GM23338 (cell line): ENCODE results near the gene FBXL20. TPM values are rescaled to one million over a fixed set of nuclear protein-coding genes. Genes with fewer than 3 reads are reported as not detected.

Experiments
- ATAC-seq: fragments of 200-7000 bp; cut with Tn5 transposase; 3 replicates; pipeline ENCODE4 v1.9.1; 2020
- DNase-seq: peaks from one replicate; pipeline ENCODE4 v3.0.0-alpha.2; 2015; ENCODE audit warnings: low spot score
- H2AFZ ChIP-seq: fragments of 200-600 bp; sonication (generic); 2 replicates; pipeline ENCODE4 v1.8.0; 2016; ENCODE audit warnings: antibody characterized with exemption, mild to moderate bottlenecking, moderate library complexity
- H3F3A ChIP-seq: fragments of 200-600 bp; sonication (generic); replicated peaks from 2 replicates; pipeline ENCODE4 v1.8.0; 2017; ENCODE audit warnings: antibody characterized with exemption, mixed run types, low read depth
- H3K27ac ChIP-seq: fragments of 200-600 bp; sonication (generic); 2 replicates; pipeline ENCODE4 v1.6.1; 2016; ENCODE audit warnings: low read depth
- H3K27me3 ChIP-seq: fragments of 200-600 bp; sonication (generic); 2 replicates; pipeline ENCODE4 v1.8.0; 2016; ENCODE audit warnings: mild to moderate bottlenecking, mixed run types, moderate library complexity; ENCODE audit not compliant: insufficient read depth
- H3K36me3 ChIP-seq: fragments of 200-600 bp; sonication (generic); 2 replicates; pipeline ENCODE4 v1.8.0; 2016; ENCODE audit warnings: mild to moderate bottlenecking; ENCODE audit not compliant: insufficient read depth
- H3K4me1 ChIP-seq: fragments of 200-600 bp; sonication (generic); 2 replicates; pipeline ENCODE4 v1.8.0; 2016; ENCODE audit warnings: mild to moderate bottlenecking, moderate library complexity; ENCODE audit not compliant: insufficient read depth
- H3K4me2 ChIP-seq: fragments of 200-600 bp; sonication (generic); 2 replicates; pipeline ENCODE4 v1.7.1; 2017; ENCODE audit warnings: mixed run types
- H3K4me3 ChIP-seq: fragments of 200-600 bp; sonication (generic); 2 replicates; pipeline ENCODE4 v1.6.1; 2016; ENCODE audit warnings: mixed run types
- H3K79me2 ChIP-seq: fragments of 200-600 bp; sonication (generic); replicated peaks from 2 replicates; pipeline ENCODE4 v1.8.0; 2017; ENCODE audit warnings: mild to moderate bottlenecking; ENCODE audit not compliant: insufficient read depth
- H3K9me2 ChIP-seq: fragments of 200-600 bp; sonication (generic); 2 replicates; pipeline ENCODE4 v1.8.0; 2017; ENCODE audit not compliant: insufficient read depth
- H4K20me1 ChIP-seq: fragments of 200-600 bp; sonication (generic); replicated peaks from 2 replicates; pipeline ENCODE4 v1.8.0; 2017; ENCODE audit warnings: mild to moderate bottlenecking; ENCODE audit not compliant: insufficient read depth
- H3K27ac Mint-ChIP-seq: 2 replicates; pipeline ENCODE4 v1.8.0; 2020; ENCODE audit warnings: inconsistent platforms, mild to moderate bottlenecking, moderate library complexity, mixed read lengths
- H3K27me3 Mint-ChIP-seq: 3 replicates; pipeline ENCODE4 v1.8.0; 2022; ENCODE audit warnings: low read depth, mild to moderate bottlenecking, moderate library complexity, mixed read lengths, inconsistent platforms; ENCODE audit not compliant: insufficient read depth, poor library complexity
- H3K36me3 Mint-ChIP-seq: 3 replicates; pipeline ENCODE4 v1.8.0; 2021; ENCODE audit warnings: low read depth, mild to moderate bottlenecking, inconsistent platforms, moderate library complexity, mixed read lengths
- H3K4me1 Mint-ChIP-seq: 3 replicates; pipeline ENCODE4 v1.8.0; 2020; ENCODE audit warnings: mild to moderate bottlenecking, inconsistent platforms, mixed read lengths
- H3K4me3 Mint-ChIP-seq: 3 replicates; pipeline ENCODE4 v1.8.0; 2021; ENCODE audit warnings: moderate library complexity, mild to moderate bottlenecking, inconsistent platforms, mixed read lengths
- H3K9me3 Mint-ChIP-seq: 3 replicates; pipeline ENCODE4 v1.8.0; 2020; ENCODE audit warnings: moderate library complexity, mild to moderate bottlenecking, inconsistent platforms, mixed read lengths
- CREB1 ChIP-seq: fragments of 250-450 bp; sonication (Bioruptor Pico); IDR thresholded peaks from 2 replicates; pipeline ENCODE4 v1.5.0; 2020; ENCODE audit warnings: low read depth, mild to moderate bottlenecking, moderate library complexity
- EZH2 ChIP-seq: fragments of 200-600 bp; sonication (generic); IDR thresholded peaks from one replicate; pipeline ENCODE4 v1.8.0; 2017; ENCODE audit warnings: antibody characterized with exemption, mild to moderate bottlenecking, low read depth; ENCODE audit not compliant: unreplicated experiment
- EZH2phosphoT487 ChIP-seq: fragments of 200-600 bp; sonication (generic); IDR thresholded peaks from one replicate; pipeline ENCODE4 v1.8.1; 2018; ENCODE audit warnings: antibody characterized with exemption; ENCODE audit not compliant: unreplicated experiment
- JUNB ChIP-seq: IDR thresholded peaks from one replicate; pipeline ENCODE4 v1.6.1; 2016; ENCODE audit warnings: antibody characterized with exemption; ENCODE audit not compliant: unreplicated experiment
- NANOG ChIP-seq: IDR thresholded peaks from 2 replicates; pipeline ENCODE4 v1.6.1; 2016; ENCODE audit warnings: antibody characterized with exemption, borderline replicate concordance
- POLR2AphosphoS5 ChIP-seq: IDR thresholded peaks from 2 replicates; pipeline ENCODE4 v1.6.1; 2016; ENCODE audit warnings: antibody characterized with exemption, low read depth
- STAT1 ChIP-seq: IDR thresholded peaks from one replicate; pipeline ENCODE4 v1.6.1; 2016; ENCODE audit warnings: antibody characterized with exemption; ENCODE audit not compliant: unreplicated experiment
- ZNF114 ChIP-seq: fragments of 250-450 bp; sonication (Bioruptor Pico); IDR thresholded peaks from 2 replicates; pipeline ENCODE4 v1.5.0; 2020; ENCODE audit warnings: mild to moderate bottlenecking, moderate library complexity
- ZNF331 ChIP-seq: fragments of 250-450 bp; sonication (Bioruptor Pico); IDR thresholded peaks from 2 replicates; pipeline ENCODE4 v1.5.0; 2020; ENCODE audit warnings: low read depth, mild to moderate bottlenecking, moderate library complexity
- polyA plus RNA-seq: library from polyadenylated mRNA; unstranded; fragments of >200 nt; fragmentation: Nextera tagmentation; extraction: Ambion mirVana; gene quantifications from 2 replicates; pipeline ENCODE4 v1.2.1, GENCODE V29; 2016
- total RNA-seq: library from RNA; depleted of rRNA; stranded (reverse); fragments of >200 nt; shearing (Covaris generic); gene quantifications from 2 replicates; pipeline ENCODE4 v1.2.3, GENCODE V29; 2014
- TF ChIP-seq, protein P1 (sequence below): IDR thresholded peaks from 2 replicates; pipeline ENCODE4 v1.6.1; 2016; ENCODE audit warnings: antibody characterized with exemption
- TF ChIP-seq, protein P2 (sequence below): IDR thresholded peaks from one replicate; pipeline ENCODE4 v1.6.1; 2018; ENCODE audit warnings: antibody characterized with exemption; ENCODE audit not compliant: unreplicated experiment
- TF ChIP-seq, protein P3 (sequence below), 2 experiments: fragments of 200-600 bp in 1 of 2; sonication (generic) in 1 of 2; conservative IDR thresholded peaks; 2 replicates each; pipeline versions ENCODE4 v1.5.1 to v1.6.1; 2016 to 2017; ENCODE audit warnings: antibody characterized with exemption in 2 of 2, low read depth in 2 of 2, mild to moderate bottlenecking in 2 of 2, moderate library complexity in 1 of 2
- TF ChIP-seq, protein P4 (sequence below): fragments of 250-450 bp; sonication (Bioruptor Pico); IDR thresholded peaks from 2 replicates; pipeline ENCODE4 v1.5.0; 2020; ENCODE audit warnings: mild to moderate bottlenecking, moderate library complexity

FBXL20 gene
- total and polyA plus RNA-seq, 2 experiments from 2014 or later: 2.9 to 6.9 TPM

DNA sequence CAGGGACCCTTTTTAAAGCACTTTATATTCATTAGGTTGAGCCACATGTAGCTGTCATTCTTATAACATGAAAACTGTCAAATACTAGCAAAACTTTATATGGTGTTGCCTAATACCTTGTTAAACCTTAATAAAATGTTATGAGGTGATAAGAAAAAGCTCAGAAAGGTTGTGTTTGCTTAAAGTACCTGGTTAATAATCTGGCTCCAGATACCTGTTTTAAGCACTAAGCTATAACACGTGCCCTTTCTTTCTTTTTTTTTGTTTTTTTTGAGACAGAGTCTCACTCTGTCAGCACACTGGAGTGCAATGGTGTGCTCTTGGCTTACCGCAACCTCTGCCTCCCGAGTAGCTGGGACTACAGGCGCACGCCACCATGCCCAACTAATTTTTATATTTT is 116.7 kb downstream of the FBXL20 start:
- Mint-ChIP-seq H3K27ac (no peak overlapping the region), H3K4me3 (no peak overlapping the region), H3K9me3 (no peaks in the 10 kb centered on the region), H3K27me3 (peaks cover 4% of the 10 kb centered on the region), H3K4me1 (peaks cover 3% of the 10 kb centered on the region; the same call in 2 of the 3 replicates), H3K36me3 (no peaks in the 10 kb centered on the region)
- Histone ChIP-seq H3K79me2 (no peaks in the 10 kb centered on the region), H3K36me3 (no peaks in the 10 kb centered on the region), H3K27me3 (no peaks in the 10 kb centered on the region), H3K4me1 (peaks cover 14% of the 10 kb centered on the region; the same call in 1 of the 2 replicates), H4K20me1 (no peaks in the 10 kb centered on the region), H3F3A (no peaks in the 10 kb centered on the region), H2AFZ (no peak overlapping the region), H3K9me2 (no peaks in the 10 kb centered on the region), H3K27ac (no peak overlapping the region), H3K4me3 (no peak overlapping the region), H3K4me2 (no peak overlapping the region)
- TF ChIP-seq ZNF331 (CRISPR knock-in tag) (no peak), EZH2 (no peak), CREB1 (no peak), NANOG (no peak), JUNB (no peak), POLR2AphosphoS5 (no peak), EZH2phosphoT487 (no peak), STAT1 (no peak), ZNF114 (CRISPR knock-in tag) (no peak)
- TF ChIP-seq, protein P1, sequence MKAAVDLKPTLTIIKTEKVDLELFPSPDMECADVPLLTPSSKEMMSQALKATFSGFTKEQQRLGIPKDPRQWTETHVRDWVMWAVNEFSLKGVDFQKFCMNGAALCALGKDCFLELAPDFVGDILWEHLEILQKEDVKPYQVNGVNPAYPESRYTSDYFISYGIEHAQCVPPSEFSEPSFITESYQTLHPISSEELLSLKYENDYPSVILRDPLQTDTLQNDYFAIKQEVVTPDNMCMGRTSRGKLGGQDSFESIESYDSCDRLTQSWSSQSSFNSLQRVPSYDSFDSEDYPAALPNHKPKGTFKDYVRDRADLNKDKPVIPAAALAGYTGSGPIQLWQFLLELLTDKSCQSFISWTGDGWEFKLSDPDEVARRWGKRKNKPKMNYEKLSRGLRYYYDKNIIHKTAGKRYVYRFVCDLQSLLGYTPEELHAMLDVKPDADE: no peak
- TF ChIP-seq, protein P2, sequence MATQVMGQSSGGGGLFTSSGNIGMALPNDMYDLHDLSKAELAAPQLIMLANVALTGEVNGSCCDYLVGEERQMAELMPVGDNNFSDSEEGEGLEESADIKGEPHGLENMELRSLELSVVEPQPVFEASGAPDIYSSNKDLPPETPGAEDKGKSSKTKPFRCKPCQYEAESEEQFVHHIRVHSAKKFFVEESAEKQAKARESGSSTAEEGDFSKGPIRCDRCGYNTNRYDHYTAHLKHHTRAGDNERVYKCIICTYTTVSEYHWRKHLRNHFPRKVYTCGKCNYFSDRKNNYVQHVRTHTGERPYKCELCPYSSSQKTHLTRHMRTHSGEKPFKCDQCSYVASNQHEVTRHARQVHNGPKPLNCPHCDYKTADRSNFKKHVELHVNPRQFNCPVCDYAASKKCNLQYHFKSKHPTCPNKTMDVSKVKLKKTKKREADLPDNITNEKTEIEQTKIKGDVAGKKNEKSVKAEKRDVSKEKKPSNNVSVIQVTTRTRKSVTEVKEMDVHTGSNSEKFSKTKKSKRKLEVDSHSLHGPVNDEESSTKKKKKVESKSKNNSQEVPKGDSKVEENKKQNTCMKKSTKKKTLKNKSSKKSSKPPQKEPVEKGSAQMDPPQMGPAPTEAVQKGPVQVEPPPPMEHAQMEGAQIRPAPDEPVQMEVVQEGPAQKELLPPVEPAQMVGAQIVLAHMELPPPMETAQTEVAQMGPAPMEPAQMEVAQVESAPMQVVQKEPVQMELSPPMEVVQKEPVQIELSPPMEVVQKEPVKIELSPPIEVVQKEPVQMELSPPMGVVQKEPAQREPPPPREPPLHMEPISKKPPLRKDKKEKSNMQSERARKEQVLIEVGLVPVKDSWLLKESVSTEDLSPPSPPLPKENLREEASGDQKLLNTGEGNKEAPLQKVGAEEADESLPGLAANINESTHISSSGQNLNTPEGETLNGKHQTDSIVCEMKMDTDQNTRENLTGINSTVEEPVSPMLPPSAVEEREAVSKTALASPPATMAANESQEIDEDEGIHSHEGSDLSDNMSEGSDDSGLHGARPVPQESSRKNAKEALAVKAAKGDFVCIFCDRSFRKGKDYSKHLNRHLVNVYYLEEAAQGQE: no peak
- TF ChIP-seq, protein P3, sequence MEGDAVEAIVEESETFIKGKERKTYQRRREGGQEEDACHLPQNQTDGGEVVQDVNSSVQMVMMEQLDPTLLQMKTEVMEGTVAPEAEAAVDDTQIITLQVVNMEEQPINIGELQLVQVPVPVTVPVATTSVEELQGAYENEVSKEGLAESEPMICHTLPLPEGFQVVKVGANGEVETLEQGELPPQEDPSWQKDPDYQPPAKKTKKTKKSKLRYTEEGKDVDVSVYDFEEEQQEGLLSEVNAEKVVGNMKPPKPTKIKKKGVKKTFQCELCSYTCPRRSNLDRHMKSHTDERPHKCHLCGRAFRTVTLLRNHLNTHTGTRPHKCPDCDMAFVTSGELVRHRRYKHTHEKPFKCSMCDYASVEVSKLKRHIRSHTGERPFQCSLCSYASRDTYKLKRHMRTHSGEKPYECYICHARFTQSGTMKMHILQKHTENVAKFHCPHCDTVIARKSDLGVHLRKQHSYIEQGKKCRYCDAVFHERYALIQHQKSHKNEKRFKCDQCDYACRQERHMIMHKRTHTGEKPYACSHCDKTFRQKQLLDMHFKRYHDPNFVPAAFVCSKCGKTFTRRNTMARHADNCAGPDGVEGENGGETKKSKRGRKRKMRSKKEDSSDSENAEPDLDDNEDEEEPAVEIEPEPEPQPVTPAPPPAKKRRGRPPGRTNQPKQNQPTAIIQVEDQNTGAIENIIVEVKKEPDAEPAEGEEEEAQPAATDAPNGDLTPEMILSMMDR (conservative IDR thresholded peaks at IDR 0.05; ENCODE audit: low read depth in 2 of 2): no peak
- TF ChIP-seq, protein P4, sequence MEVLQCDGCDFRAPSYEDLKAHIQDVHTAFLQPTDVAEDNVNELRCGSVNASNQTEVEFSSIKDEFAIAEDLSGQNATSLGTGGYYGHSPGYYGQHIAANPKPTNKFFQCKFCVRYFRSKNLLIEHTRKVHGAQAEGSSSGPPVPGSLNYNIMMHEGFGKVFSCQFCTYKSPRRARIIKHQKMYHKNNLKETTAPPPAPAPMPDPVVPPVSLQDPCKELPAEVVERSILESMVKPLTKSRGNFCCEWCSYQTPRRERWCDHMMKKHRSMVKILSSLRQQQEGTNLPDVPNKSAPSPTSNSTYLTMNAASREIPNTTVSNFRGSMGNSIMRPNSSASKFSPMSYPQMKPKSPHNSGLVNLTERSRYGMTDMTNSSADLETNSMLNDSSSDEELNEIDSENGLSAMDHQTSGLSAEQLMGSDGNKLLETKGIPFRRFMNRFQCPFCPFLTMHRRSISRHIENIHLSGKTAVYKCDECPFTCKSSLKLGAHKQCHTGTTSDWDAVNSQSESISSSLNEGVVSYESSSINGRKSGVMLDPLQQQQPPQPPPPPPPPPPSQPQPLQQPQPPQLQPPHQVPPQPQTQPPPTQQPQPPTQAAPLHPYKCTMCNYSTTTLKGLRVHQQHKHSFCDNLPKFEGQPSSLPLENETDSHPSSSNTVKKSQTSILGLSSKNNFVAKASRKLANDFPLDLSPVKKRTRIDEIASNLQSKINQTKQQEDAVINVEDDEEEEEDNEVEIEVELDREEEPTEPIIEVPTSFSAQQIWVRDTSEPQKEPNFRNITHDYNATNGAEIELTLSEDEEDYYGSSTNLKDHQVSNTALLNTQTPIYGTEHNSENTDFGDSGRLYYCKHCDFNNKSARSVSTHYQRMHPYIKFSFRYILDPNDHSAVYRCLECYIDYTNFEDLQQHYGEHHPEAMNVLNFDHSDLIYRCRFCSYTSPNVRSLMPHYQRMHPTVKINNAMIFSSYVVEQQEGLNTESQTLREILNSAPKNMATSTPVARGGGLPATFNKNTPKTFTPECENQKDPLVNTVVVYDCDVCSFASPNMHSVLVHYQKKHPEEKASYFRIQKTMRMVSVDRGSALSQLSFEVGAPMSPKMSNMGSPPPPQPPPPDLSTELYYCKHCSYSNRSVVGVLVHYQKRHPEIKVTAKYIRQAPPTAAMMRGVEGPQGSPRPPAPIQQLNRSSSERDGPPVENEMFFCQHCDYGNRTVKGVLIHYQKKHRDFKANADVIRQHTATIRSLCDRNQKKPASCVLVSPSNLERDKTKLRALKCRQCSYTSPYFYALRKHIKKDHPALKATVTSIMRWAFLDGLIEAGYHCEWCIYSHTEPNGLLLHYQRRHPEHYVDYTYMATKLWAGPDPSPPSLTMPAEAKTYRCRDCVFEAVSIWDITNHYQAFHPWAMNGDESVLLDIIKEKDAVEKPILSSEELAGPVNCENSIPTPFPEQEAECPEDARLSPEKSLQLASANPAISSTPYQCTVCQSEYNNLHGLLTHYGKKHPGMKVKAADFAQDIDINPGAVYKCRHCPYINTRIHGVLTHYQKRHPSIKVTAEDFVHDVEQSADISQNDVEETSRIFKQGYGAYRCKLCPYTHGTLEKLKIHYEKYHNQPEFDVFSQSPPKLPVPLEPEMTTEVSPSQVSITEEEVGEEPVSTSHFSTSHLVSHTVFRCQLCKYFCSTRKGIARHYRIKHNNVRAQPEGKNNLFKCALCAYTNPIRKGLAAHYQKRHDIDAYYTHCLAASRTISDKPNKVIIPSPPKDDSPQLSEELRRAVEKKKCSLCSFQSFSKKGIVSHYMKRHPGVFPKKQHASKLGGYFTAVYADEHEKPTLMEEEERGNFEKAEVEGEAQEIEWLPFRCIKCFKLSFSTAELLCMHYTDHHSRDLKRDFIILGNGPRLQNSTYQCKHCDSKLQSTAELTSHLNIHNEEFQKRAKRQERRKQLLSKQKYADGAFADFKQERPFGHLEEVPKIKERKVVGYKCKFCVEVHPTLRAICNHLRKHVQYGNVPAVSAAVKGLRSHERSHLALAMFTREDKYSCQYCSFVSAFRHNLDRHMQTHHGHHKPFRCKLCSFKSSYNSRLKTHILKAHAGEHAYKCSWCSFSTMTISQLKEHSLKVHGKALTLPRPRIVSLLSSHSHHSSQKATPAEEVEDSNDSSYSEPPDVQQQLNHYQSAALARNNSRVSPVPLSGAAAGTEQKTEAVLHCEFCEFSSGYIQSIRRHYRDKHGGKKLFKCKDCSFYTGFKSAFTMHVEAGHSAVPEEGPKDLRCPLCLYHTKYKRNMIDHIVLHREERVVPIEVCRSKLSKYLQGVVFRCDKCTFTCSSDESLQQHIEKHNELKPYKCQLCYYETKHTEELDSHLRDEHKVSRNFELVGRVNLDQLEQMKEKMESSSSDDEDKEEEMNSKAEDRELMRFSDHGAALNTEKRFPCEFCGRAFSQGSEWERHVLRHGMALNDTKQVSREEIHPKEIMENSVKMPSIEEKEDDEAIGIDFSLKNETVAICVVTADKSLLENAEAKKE (CRISPR knock-in tag): no peak
- no peak for DNase-seq
- no peak for ATAC-seq
